ENCODE measurements around the gene MTMR1.

GRCh38 chrX:150767045-150767395, 73.8 kb downstream of the MTMR1 start:
- TF ChIP-seq POLR2AphosphoS5 (IDR thresholded peaks at IDR 0.05; ENCODE audit: low read depth, low read length) = no peak
- TF ChIP-seq REST (IDR thresholded peaks at IDR 0.05; ENCODE audit: insufficient read depth in 1 of 2, low read depth in 2 of 2, low read length in 2 of 2) = no peak
